C4-2B (cell line): ENCODE measurements around the gene CCDC71.

ENCODE experiments used
- ZFX ChIP-seq: fragments of 450-650 bp; IDR thresholded peaks from 2 replicates; pipeline ENCODE4 v1.6.1; 2017
- TF ChIP-seq, protein P1 (sequence below): fragments of 450-650 bp; conservative IDR thresholded peaks from 2 replicates; pipeline ENCODE4 v1.5.1; 2017; ENCODE audit warnings: mild to moderate bottlenecking

- TF ChIP-seq, protein P1, sequence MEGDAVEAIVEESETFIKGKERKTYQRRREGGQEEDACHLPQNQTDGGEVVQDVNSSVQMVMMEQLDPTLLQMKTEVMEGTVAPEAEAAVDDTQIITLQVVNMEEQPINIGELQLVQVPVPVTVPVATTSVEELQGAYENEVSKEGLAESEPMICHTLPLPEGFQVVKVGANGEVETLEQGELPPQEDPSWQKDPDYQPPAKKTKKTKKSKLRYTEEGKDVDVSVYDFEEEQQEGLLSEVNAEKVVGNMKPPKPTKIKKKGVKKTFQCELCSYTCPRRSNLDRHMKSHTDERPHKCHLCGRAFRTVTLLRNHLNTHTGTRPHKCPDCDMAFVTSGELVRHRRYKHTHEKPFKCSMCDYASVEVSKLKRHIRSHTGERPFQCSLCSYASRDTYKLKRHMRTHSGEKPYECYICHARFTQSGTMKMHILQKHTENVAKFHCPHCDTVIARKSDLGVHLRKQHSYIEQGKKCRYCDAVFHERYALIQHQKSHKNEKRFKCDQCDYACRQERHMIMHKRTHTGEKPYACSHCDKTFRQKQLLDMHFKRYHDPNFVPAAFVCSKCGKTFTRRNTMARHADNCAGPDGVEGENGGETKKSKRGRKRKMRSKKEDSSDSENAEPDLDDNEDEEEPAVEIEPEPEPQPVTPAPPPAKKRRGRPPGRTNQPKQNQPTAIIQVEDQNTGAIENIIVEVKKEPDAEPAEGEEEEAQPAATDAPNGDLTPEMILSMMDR, result no peak
- TF ChIP-seq ZFX, result no peak
These were observed 8.4 kb upstream of the CCDC71 start for GRCh38 chr3:49174397-49174985.
